Cardiac septum (tissue), 1 donor: ENCODE measurements around the gene PRPF19. TPM values are rescaled to one million over a fixed set of nuclear protein-coding genes. Genes with fewer than 3 reads are reported as not detected.

Source experiments
- total RNA-seq: library from RNA; stranded (reverse); fragmentation: NEBNext Ultra II Directional; extraction: Animal tissue kit (Norgen Biotek cat#: 25700); gene quantifications from one replicate; pipeline ENCODE4 v1.2.1, GENCODE V29; 2021
- donor health status: DM: no; HTN: no; CAD: no.

Gene PRPF19
- total RNA-seq, 1 donor from 2014 or later = 32.5 TPM

Other genes starting within 250 kb of the PRPF19 start
- not detected for gene MS4A8, start 207.0 kb downstream of the PRPF19 start, total RNA-seq
- gene MS4A18, start 181.9 kb downstream of the PRPF19 start, total RNA-seq = not detected
- gene MS4A15, start 149.7 kb downstream of the PRPF19 start, total RNA-seq = not detected
- not detected for gene MS4A10, start 121.3 kb downstream of the PRPF19 start, total RNA-seq
- 10.3 TPM for gene CCDC86, start 64.5 kb downstream of the PRPF19 start, total RNA-seq
- gene PTGDR2, start 50.6 kb downstream of the PRPF19 start, total RNA-seq = 0.89 TPM
- not detected for gene ZP1, start 39.0 kb downstream of the PRPF19 start, total RNA-seq
- gene TMEM109, start 7.6 kb upstream of the PRPF19 start, total RNA-seq = 80.2 TPM
- gene TMEM132A, start 17.9 kb upstream of the PRPF19 start, total RNA-seq = 4.9 TPM
- 11.6 TPM for gene SLC15A3, start 45.6 kb upstream of the PRPF19 start, total RNA-seq
- gene CD6, start 65.1 kb upstream of the PRPF19 start, total RNA-seq = 0.86 TPM
- gene CD5, start 195.9 kb upstream of the PRPF19 start, total RNA-seq = not detected